Aorta (tissue), 5 donors: ENCODE measurements around the gene ATRAID. TPM values are rescaled to one million over a fixed set of nuclear protein-coding genes. Genes with fewer than 3 reads are reported as not detected.

Experiments
- ATAC-seq: fragments of 200-7000 bp; cut with Tn5 transposase; one replicate; pipeline ENCODE4 v1.9.1; 2022; ENCODE audit warnings: moderate library complexity; ENCODE audit not compliant: low FRiP score
- DNase-seq, 2 donors: peaks; one replicate each; pipeline ENCODE4 v3.0.0-alpha.2; 2020
- H3K27ac ChIP-seq, 2 donors: one replicate each; pipeline ENCODE4 v1.5.1; 2013; ENCODE audit warnings: low read length in 2 of 2, mild to moderate bottlenecking in 2 of 2, moderate library complexity in 2 of 2, control low read depth in 1 of 2, inconsistent platforms in 1 of 2, low read depth in 1 of 2
- H3K27me3 ChIP-seq, 2 donors: one replicate each; pipeline ENCODE4 v1.6.1; 2013; ENCODE audit warnings: control low read depth in 1 of 2, low read length in 1 of 2, mild to moderate bottlenecking in 1 of 2, moderate library complexity in 1 of 2; ENCODE audit not compliant: insufficient read depth in 2 of 2, control insufficient read depth in 1 of 2
- H3K36me3 ChIP-seq, 2 donors: one replicate each; pipeline ENCODE4 v1.6.1; 2013; ENCODE audit warnings: control low read depth in 1 of 2, low read length in 1 of 2, mild to moderate bottlenecking in 1 of 2; ENCODE audit not compliant: insufficient read depth in 2 of 2, control insufficient read depth in 1 of 2
- H3K4me1 ChIP-seq, 2 donors: one replicate each; pipeline ENCODE4 v1.6.1; 2013; ENCODE audit warnings: low read length in 2 of 2, control low read depth in 1 of 2, mild to moderate bottlenecking in 1 of 2, moderate library complexity in 1 of 2; ENCODE audit not compliant: insufficient read depth in 2 of 2, control insufficient read depth in 1 of 2
- H3K4me3 ChIP-seq, 2 donors: one replicate each; pipeline ENCODE4 v1.5.1; 2013; ENCODE audit warnings: low read length in 2 of 2, control low read depth in 1 of 2, mild to moderate bottlenecking in 1 of 2
- H3K9me3 ChIP-seq: one replicate; pipeline ENCODE4 v1.6.1; 2013; ENCODE audit warnings: mild to moderate bottlenecking, low read length; ENCODE audit not compliant: control insufficient read depth
- WGBS, 2 donors: extraction: QIAGEN DNeasy Blood & Tissue Kit; methylation state at CpG; one replicate each; pipeline ENCODE4 v1.1.7; 2013; 5-methylcytosine and 5-hydroxymethylcytosine counted together
- intact Hi-C, 2 donors: fragments of 100-400 bp; cut with DNase I; formaldehyde crosslinking; loops; one replicate each; pipeline versions ENCODE4 v1.14.2 to v1.15.0; 2022
- polyA plus RNA-seq, 2 donors: library from polyadenylated mRNA; stranded (reverse); fragments of 200-250 nt; gene quantifications; one replicate each; pipeline ENCODE4 v1.2.3, GENCODE V29; 2013
- total RNA-seq, 2 donors: library from RNA; stranded (reverse); fragmentation: NEBNext Ultra II Directional; extraction: Animal tissue kit (Norgen Biotek cat#: 25700); gene quantifications; one replicate each; pipeline ENCODE4 v1.2.1, GENCODE V29; 2021
- donor health status: healthy with polysubstance abuse.
- donor health status: Bipolar disorder and iron deficiency.
- donor health status: DM: no; HTN: no; CAD: no.
- donor health status: DM: no; HTN: no; CAD: no.
- donor health status: DM: yes; HTN: yes; CAD: no.

Gene ATRAID
- total and polyA plus RNA-seq, 4 donors = 66.9 to 176 (median 119) TPM

- DNase-seq (no peak), ATAC-seq (no peak)
- intact Hi-C loops = no loop called here
- no peaks in the 10 kb centered on the region for H3K36me3 ChIP-seq
- 4 to 6% methylated on average over 12 of the region's 12 CpGs for WGBS, 2 donors
- peaks cover 0 to 3% of the 10 kb centered on the region in 2 donors for H3K4me1 ChIP-seq
- H3K27ac ChIP-seq = no peak overlapping the region
- no peak overlapping the region for H3K4me3 ChIP-seq
- no peaks in the 10 kb centered on the region for H3K9me3 ChIP-seq
- no peaks in the 10 kb centered on the region for H3K27me3 ChIP-seq
Observed at GRCh38 chr2:27249159-27249890, 37.5 kb downstream of the ATRAID start.

- DNase-seq = peak in 1 of 2 donors; percentile 56
- ATAC-seq = peak; percentile 4
- Histone ChIP-seq H3K4me3 (no peak overlapping the region), H3K27me3 (no peaks in the 10 kb centered on the region), H3K36me3 (no peaks in the 10 kb centered on the region), H3K27ac (no peak overlapping the region), H3K9me3 (no peaks in the 10 kb centered on the region), H3K4me1 (peaks cover 0 to 3% of the 10 kb centered on the region in 2 donors)
- 45 to 50% methylated on average over 21 to 22 of the region's 22 CpGs for WGBS, 2 donors
- intact Hi-C loops = no loop called here
Observed at GRCh38 chr2:27249891-27250651, 38.2 kb downstream of the ATRAID start.

- Histone ChIP-seq H3K36me3 (no peaks in the 10 kb centered on the region), H3K4me1 (peaks cover 0 to 3% of the 10 kb centered on the region in 2 donors), H3K4me3 (no peak overlapping the region), H3K27me3 (no peaks in the 10 kb centered on the region), H3K9me3 (no peaks in the 10 kb centered on the region), H3K27ac (no peak overlapping the region)
- DNase-seq = peak in 1 of 2 donors; percentile 6
- no peak for ATAC-seq
- 77 to 80% methylated on average over 13 of the region's 13 CpGs for WGBS, 2 donors
- intact Hi-C loops = no loop called here
Observed at GRCh38 chr2:27250652-27251379, 39.0 kb downstream of the ATRAID start.

- Histone ChIP-seq H3K27ac (no peak overlapping the region), H3K9me3 (no peaks in the 10 kb centered on the region), H3K4me3 (no peak overlapping the region), H3K27me3 (no peaks in the 10 kb centered on the region), H3K4me1 (peaks cover 0 to 5% of the 10 kb centered on the region in 2 donors), H3K36me3 (no peaks in the 10 kb centered on the region)
- peak in 1 of 2 donors; percentile 26 for DNase-seq
- 85 to 87% methylated on average over 13 of the region's 13 CpGs for WGBS, 2 donors
- intact Hi-C loops = no loop called here
- ATAC-seq = no peak
Observed at GRCh38 chr2:27251766-27252165, 39.9 kb downstream of the ATRAID start.

DNA sequence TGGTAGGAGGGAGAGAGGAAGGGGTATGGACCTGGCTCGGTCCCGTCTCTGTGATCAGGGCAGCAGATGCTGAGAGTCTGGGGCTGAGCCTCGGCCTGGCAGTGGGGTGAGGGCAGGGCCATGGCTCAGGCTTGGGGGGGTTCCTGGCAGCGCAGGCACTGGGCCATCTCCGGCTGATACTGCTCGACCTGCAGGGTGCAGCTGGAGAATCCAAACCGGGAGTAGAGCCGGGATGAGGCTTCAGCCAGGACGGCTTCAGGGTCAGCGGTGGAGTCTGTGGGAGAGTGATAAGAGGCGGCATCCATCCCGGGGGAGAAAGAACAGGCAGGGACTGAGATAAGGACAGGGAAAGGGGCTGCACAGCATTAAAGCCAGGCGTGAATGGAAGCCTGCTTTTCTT lies 43.3 kb downstream of the ATRAID start:
- ATAC-seq (no peak), DNase-seq (no peak)
- no peaks in the 10 kb centered on the region for H3K9me3 ChIP-seq
- WGBS, 2 donors = 10 to 13% methylated on average over 13 of the region's 13 CpGs
- peaks cover 0 to 2% of the 10 kb centered on the region in 2 donors for H3K4me1 ChIP-seq
- H3K27ac ChIP-seq = no peak overlapping the region
- intact Hi-C loops = no loop called here
- no peaks in the 10 kb centered on the region for H3K36me3 ChIP-seq
- H3K27me3 ChIP-seq = no peaks in the 10 kb centered on the region
- no peak overlapping the region for H3K4me3 ChIP-seq

DNA sequence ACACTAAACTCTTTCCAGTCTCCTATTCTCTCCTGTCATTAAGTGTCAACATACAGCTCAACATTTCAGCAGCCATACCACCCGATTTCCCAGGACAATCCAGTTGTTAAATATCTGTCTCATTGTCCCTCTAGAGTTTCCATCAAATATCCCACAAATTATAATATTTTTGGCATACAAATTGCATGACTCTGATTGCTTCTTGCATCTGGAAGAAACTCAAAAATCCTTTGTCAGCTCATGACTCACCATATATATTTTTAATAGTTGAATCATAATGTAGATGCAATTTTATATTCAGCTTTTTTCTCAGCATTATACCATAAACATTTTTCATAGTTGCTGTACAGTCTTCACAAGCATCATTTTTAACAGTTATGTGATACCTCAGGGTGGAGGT lies 43.8 kb downstream of the ATRAID start:
- Histone ChIP-seq H3K27ac (no peak overlapping the region), H3K9me3 (no peaks in the 10 kb centered on the region), H3K4me1 (peaks cover 0 to 2% of the 10 kb centered on the region in 2 donors), H3K4me3 (no peak overlapping the region), H3K36me3 (no peaks in the 10 kb centered on the region), H3K27me3 (no peaks in the 10 kb centered on the region)
- intact Hi-C loops = no loop called here
- 3 to 7% methylated on average over 1 of the region's 1 CpG for WGBS, 2 donors
- no peak for DNase-seq
- no peak for ATAC-seq

DNA sequence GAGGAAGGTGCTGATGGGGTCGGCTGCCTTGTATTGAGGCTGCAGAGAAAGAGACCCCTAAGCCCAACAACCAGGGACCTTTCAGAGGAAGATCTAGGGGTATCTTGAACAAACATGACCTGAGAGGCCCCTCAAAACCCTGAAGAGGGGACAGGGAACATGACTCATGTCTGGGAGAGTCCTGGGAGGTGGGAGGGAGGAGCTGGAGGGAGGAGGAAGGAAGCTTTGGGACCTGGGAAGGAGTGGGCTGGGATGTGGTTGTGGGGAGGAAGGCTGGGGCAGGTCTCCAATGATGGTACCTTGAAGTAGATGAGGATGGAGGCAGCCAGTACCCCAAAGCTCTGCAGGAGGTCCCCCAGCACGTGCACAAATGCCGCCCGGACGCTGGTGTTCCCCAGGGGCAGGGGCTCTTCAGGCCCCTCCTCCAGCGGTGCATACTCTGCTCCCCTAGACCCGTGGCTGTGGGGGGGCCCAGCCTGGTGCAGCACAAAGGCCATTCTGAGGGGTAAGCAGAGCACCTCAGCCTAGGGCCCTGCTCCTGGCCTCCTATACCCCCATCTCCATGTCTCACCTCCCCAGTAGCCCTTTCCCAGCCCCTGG lies 45.1 kb downstream of the ATRAID start:
- WGBS, 2 donors = 89 to 92% methylated on average over 7 of the region's 7 CpGs
- no peak overlapping the region for H3K27ac ChIP-seq
- no peaks in the 10 kb centered on the region for H3K9me3 ChIP-seq
- peaks cover 0 to 2% of the 10 kb centered on the region in 2 donors for H3K4me1 ChIP-seq
- DNase-seq (no peak), ATAC-seq (no peak)
- H3K36me3 ChIP-seq = no peaks in the 10 kb centered on the region
- no peak overlapping the region for H3K4me3 ChIP-seq
- intact Hi-C loops = no loop called here
- no peaks in the 10 kb centered on the region for H3K27me3 ChIP-seq

GRCh38 chr2:27258051-27258450 lies 46.2 kb downstream of the ATRAID start:
- no peak overlapping the region for H3K27ac ChIP-seq
- no peak overlapping the region for H3K4me3 ChIP-seq
- H3K36me3 ChIP-seq = no peaks in the 10 kb centered on the region
- no peaks in the 10 kb centered on the region for H3K27me3 ChIP-seq
- H3K4me1 ChIP-seq = peaks cover 0 to 2% of the 10 kb centered on the region in 2 donors
- 82 to 90% methylated on average over 8 of the region's 8 CpGs for WGBS, 2 donors
- ATAC-seq = no peak
- intact Hi-C loops = no loop called here
- H3K9me3 ChIP-seq = no peaks in the 10 kb centered on the region
- no peak for DNase-seq
